Left colon (tissue), 2 donors: ENCODE data around the gene GALNT3. TPM values are rescaled to one million over a fixed set of nuclear protein-coding genes. Genes with fewer than 3 reads are reported as not detected.

ENCODE experiments used
- ATAC-seq: fragments of 200-7000 bp; cut with Tn5 transposase; one replicate; pipeline ENCODE4 v1.9.1; 2020; ENCODE audit warnings: mild to moderate bottlenecking, moderate library complexity
- DNase-seq, 2 donors: peaks; one replicate each; pipeline ENCODE4 v3.0.0-alpha.2; 2020
- intact Hi-C, 2 donors: fragments of 100-400 bp; cut with DNase I in 1 of 2; cut with micrococcal nuclease in 1 of 2; formaldehyde crosslinking; loops; one replicate each; pipeline versions ENCODE4 v1.11.2 to v1.14.0; 2022; cut with DNase I, micrococcal nuclease
- total RNA-seq, 2 donors: library from RNA; stranded (reverse); fragmentation: NEBNext Ultra II Directional; extraction: Animal tissue kit (Norgen Biotek cat#: 25700); gene quantifications; one replicate each; pipeline ENCODE4 v1.2.1, GENCODE V29; 2021
- donor health status: DM: no; HTN: no; CAD: no.
- donor health status: DM: yes; HTN: yes; CAD: no.

The GALNT3 gene
- total RNA-seq, 2 donors from 2014 or later = 88.6 to 96.3 TPM

- intact Hi-C loops = no loop called here
- DNase-seq (no peak), ATAC-seq (no peak)
Observed at GRCh38 chr2:165766326-165766927, 27.6 kb downstream of the GALNT3 start.

GRCh38 chr2:165762723-165763122 is 31.3 kb downstream of the GALNT3 start:
- DNase-seq (no peak), ATAC-seq (no peak)
- intact Hi-C loops = no loop called here

- intact Hi-C loops = no loop called here
- ATAC-seq = peak; percentile 56
- no peak for DNase-seq
Observed at GRCh38 chr2:165757906-165758675, 36.0 kb downstream of the GALNT3 start.

GRCh38 chr2:165746501-165746900 is 47.5 kb downstream of the GALNT3 start:
- DNase-seq (no peak), ATAC-seq (no peak)
- intact Hi-C loops = no loop called here

GRCh38 chr2:165745916-165746315 is 48.1 kb downstream of the GALNT3 start:
- ATAC-seq = no peak
- no peak for DNase-seq
- intact Hi-C loops = no loop called here

GRCh38 chr2:165743442-165743841 is 50.6 kb downstream of the GALNT3 start:
- no peak for ATAC-seq
- DNase-seq = no peak
- intact Hi-C loops = no loop called here

GRCh38 chr2:165725421-165725820 is 68.6 kb downstream of the GALNT3 start:
- intact Hi-C loops = no loop called here

GRCh38 chr2:165720511-165720910 is 73.5 kb downstream of the GALNT3 start:
- DNase-seq (no peak), ATAC-seq (no peak)
- intact Hi-C loops = no loop called here

More at GRCh38 chr2:165725421-165725820, 68.6 kb downstream of the GALNT3 start:
- no peak for ATAC-seq
- DNase-seq = no peak

- intact Hi-C loops = no loop called here
- ATAC-seq = no peak
- DNase-seq = no peak
Observed at GRCh38 chr2:165718610-165719210, 75.3 kb downstream of the GALNT3 start.

- intact Hi-C loops = no loop called here
- DNase-seq = no peak
- no peak for ATAC-seq
Observed at GRCh38 chr2:165716091-165716490, 78.0 kb downstream of the GALNT3 start.

- ATAC-seq = no peak
- intact Hi-C loops = no loop called here
- no peak for DNase-seq
Observed at GRCh38 chr2:165706960-165707487, 87.0 kb downstream of the GALNT3 start.

- peak; percentile 49 for ATAC-seq
- intact Hi-C loops = no loop called here
- DNase-seq = no peak
Observed at GRCh38 chr2:165701147-165701546, 92.9 kb downstream of the GALNT3 start.

GRCh38 chr2:165700531-165700930 is 93.5 kb downstream of the GALNT3 start:
- intact Hi-C loops = no loop called here
- ATAC-seq = no peak
- DNase-seq = no peak

GRCh38 chr2:165699946-165700345 is 94.1 kb downstream of the GALNT3 start:
- DNase-seq = no peak
- intact Hi-C loops = loop anchor here (5.0 to 10.0 kb wide), 2 partner anchors 295 to 298 kb away; no protein-coding TSS in a partner anchor

GRCh38 chr2:165698444-165698884 is 95.6 kb downstream of the GALNT3 start:
- DNase-seq = peak in 1 of 2 donors; percentile 25
- ATAC-seq = peak; percentile 86
- intact Hi-C loops = loop anchor here (5.0 to 10.0 kb wide), 2 partner anchors 294 to 296 kb away; no protein-coding TSS in a partner anchor

More at GRCh38 chr2:165699946-165700345, 94.1 kb downstream of the GALNT3 start:
- no peak for ATAC-seq

- no peak for ATAC-seq
- intact Hi-C loops = loop anchor here (5.0 to 10.0 kb wide), 2 partner anchors 293 to 296 kb away; no protein-coding TSS in a partner anchor
- DNase-seq = no peak
Observed at GRCh38 chr2:165697748-165698443, 96.2 kb downstream of the GALNT3 start.
